GM12801 (cell line): Measurements from ENCODE around the gene KCTD17.

Source experiments
- CTCF ChIP-seq: IDR thresholded peaks from one replicate; pipeline ENCODE4 v1.5.1; 2011; ENCODE audit warnings: control low read depth; ENCODE audit not compliant: insufficient read length; ENCODE audit errors: extremely low read depth

Gene KCTD17

GRCh38 chr22:37051391-37052385, at the start of gene KCTD17:
KCTD17 (plus strand) TSS chr22:37051742; CDS start chr22:37051761, 19 bp downstream.
- no peak for TF ChIP-seq CTCF

- no peak for TF ChIP-seq CTCF
Observed at GRCh38 chr22:37001826-37002225, 49.7 kb upstream of the KCTD17 start.

GRCh38 chr22:37002633-37003032, 48.9 kb upstream of the KCTD17 start:
- no peak for TF ChIP-seq CTCF

- no peak for TF ChIP-seq CTCF
Observed at GRCh38 chr22:37007651-37008050, 43.9 kb upstream of the KCTD17 start.

- TF ChIP-seq CTCF: no peak
Observed at GRCh38 chr22:37008365-37008764, 43.2 kb upstream of the KCTD17 start.

GRCh38 chr22:37009490-37009889, 42.1 kb upstream of the KCTD17 start:
- no peak for TF ChIP-seq CTCF

GRCh38 chr22:37010174-37010573, 41.4 kb upstream of the KCTD17 start:
- no peak for TF ChIP-seq CTCF
